ENCODE data around the gene DHRS12.

GRCh38 chr13:51724721-51725120 is 79.2 kb downstream of the DHRS12 start:
- TF ChIP-seq CTCF (IDR thresholded peaks at IDR 0.05 in 8 of 11, conservative IDR thresholded peaks at IDR 0.05 in 3 of 11), result no peak
- TF ChIP-seq POLR2A (IDR thresholded peaks at IDR 0.05), result no peak

Data from spleen (tissue), 7 donors.